OCI-LY3 (cell line): ENCODE data around the gene TRH.
"Not testable (repeated sequence)": the region's sequence is repeated elsewhere in the genome, so short reads cannot be mapped to it uniquely, and the experiment has no call there.

Experiments used
- H2AFZ ChIP-seq: fragments of 200-600, 300-600 bp; shearing (Covaris generic); 2 replicates; pipeline ENCODE4 v1.6.0; 2014; ENCODE audit warnings: antibody characterized with exemption, low read depth, low read length
- H3K27ac ChIP-seq: fragments of 200-600, 300-600 bp; sonication (generic); 2 replicates; pipeline ENCODE4 v1.5.1; 2014; ENCODE audit warnings: mild to moderate bottlenecking, low read length, moderate library complexity, mixed read lengths
- H3K27me3 ChIP-seq: fragments of 200-600, 300-600 bp; sonication (generic); 2 replicates; pipeline ENCODE4 v1.6.1; 2014; ENCODE audit warnings: low read depth, low read length, mixed read lengths
- H3K36me3 ChIP-seq: fragments of 200-600, 300-600 bp; sonication (generic); replicated peaks from 2 replicates; pipeline ENCODE3; 2014; ENCODE audit warnings: low read depth, low read length, mixed read lengths
- H3K4me1 ChIP-seq: fragments of 300-600, 200-600 bp; sonication (generic); 2 replicates; pipeline ENCODE4 v1.6.1; 2014; ENCODE audit warnings: low read length, mixed read lengths
- H3K4me2 ChIP-seq: fragments of 200-600, 300-600 bp; sonication (generic); 2 replicates; pipeline ENCODE4 v1.6.1; 2014; ENCODE audit warnings: low read length, mixed read lengths
- H3K4me3 ChIP-seq: fragments of 300-600, 200-600 bp; sonication (generic); 2 replicates; pipeline ENCODE4 v1.5.1; 2014; ENCODE audit warnings: antibody characterized with exemption, mild to moderate bottlenecking, low read length, moderate library complexity
- H3K79me2 ChIP-seq: fragments of 300-600, 200-600 bp; shearing (Covaris generic); 2 replicates; pipeline ENCODE4 v1.6.1; 2014; ENCODE audit warnings: mild to moderate bottlenecking, low read length, mixed read lengths
- H3K9ac ChIP-seq: fragments of 300-600, 200-600 bp; shearing (Covaris generic); 2 replicates; pipeline ENCODE4 v1.6.0; 2014; ENCODE audit warnings: mild to moderate bottlenecking, low read length, moderate library complexity
- H3K9me3 ChIP-seq: fragments of 200-600, 300-600 bp; shearing (Covaris generic); 2 replicates; pipeline ENCODE4 v1.6.1; 2014; ENCODE audit warnings: low read length, mixed read lengths; ENCODE audit not compliant: insufficient read depth
- H4K20me1 ChIP-seq: fragments of 200-600, 300-600 bp; sonication (generic); 2 replicates; pipeline ENCODE4 v1.6.1; 2016; ENCODE audit warnings: low read length, mixed read lengths; ENCODE audit not compliant: insufficient read depth
- EZH2phosphoT487 ChIP-seq: fragments of 200-600 bp; shearing (Covaris generic); IDR thresholded peaks from 2 replicates; pipeline ENCODE4 v1.6.1; 2018; ENCODE audit warnings: antibody characterized with exemption, mixed run types, low read depth
- TF ChIP-seq, protein P1 (sequence below): fragments of 200-600, 300-600 bp; sonication (generic); IDR thresholded peaks from 2 replicates; pipeline ENCODE4 v1.5.1; 2014; ENCODE audit warnings: antibody characterized with exemption, low read length, low read depth

TRH gene

DNA sequence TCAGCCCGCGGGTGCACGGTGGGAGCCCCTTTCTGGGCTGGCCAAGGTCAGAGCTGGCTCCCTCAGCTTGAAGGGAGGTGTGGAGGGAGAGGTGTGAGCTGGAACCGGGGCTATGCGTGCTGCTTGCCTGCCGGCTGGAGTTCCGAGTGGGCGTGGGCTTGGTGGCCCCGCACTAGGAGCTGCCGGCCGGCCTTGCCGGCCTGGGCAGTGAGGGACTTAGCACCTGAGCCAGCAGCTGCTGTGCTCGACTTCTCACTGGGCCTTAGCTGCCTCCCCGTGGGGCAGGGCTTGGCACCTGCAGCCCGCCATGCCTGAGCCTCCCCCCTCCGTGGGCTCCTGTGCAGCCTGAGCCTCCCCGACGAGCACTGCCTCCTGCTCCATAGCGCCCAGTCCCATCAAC lies 36.0 kb downstream of the TRH start:
- Histone ChIP-seq H3K79me2 (no peaks in the 10 kb centered on the region), H2AFZ (no peak overlapping the region), H3K9me3 (no peaks in the 10 kb centered on the region), H4K20me1 (no peaks in the 10 kb centered on the region), H3K27ac (no peak overlapping the region), H3K36me3 (no peaks in the 10 kb centered on the region), H3K4me2 (no peak overlapping the region), H3K4me1 (no peaks in the 10 kb centered on the region), H3K4me3 (no peak overlapping the region), H3K9ac (no peak overlapping the region), H3K27me3 (no peaks in the 10 kb centered on the region)
- TF ChIP-seq, protein P1, sequence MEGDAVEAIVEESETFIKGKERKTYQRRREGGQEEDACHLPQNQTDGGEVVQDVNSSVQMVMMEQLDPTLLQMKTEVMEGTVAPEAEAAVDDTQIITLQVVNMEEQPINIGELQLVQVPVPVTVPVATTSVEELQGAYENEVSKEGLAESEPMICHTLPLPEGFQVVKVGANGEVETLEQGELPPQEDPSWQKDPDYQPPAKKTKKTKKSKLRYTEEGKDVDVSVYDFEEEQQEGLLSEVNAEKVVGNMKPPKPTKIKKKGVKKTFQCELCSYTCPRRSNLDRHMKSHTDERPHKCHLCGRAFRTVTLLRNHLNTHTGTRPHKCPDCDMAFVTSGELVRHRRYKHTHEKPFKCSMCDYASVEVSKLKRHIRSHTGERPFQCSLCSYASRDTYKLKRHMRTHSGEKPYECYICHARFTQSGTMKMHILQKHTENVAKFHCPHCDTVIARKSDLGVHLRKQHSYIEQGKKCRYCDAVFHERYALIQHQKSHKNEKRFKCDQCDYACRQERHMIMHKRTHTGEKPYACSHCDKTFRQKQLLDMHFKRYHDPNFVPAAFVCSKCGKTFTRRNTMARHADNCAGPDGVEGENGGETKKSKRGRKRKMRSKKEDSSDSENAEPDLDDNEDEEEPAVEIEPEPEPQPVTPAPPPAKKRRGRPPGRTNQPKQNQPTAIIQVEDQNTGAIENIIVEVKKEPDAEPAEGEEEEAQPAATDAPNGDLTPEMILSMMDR, result no peak
- TF ChIP-seq EZH2phosphoT487, result no peak

DNA sequence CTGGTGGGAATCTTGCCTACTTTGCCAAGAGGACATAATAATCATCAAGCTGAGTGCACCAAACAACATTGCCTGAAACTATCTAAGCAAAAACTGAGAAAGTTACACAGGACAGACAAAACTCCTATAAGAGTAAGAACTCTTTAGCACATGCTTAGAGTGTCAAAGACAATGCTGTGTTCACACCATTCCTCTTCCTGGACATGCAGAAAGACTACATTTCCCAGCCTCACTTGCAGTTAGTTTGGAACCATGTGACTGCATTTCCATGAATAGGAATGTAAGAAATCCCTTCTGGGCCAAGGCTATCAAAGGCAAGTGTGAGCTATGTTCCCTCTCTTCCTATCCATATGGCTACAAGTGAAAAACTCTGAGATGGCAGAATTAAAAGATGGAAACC lies 37.6 kb downstream of the TRH start:
- H2AFZ ChIP-seq, H3K4me1 ChIP-seq, H3K79me2 ChIP-seq, H4K20me1 ChIP-seq, H3K27ac ChIP-seq, H3K9me3 ChIP-seq, H3K9ac ChIP-seq, H3K4me2 ChIP-seq, H3K36me3 ChIP-seq, H3K27me3 ChIP-seq, H3K4me3 ChIP-seq: not testable (repeated sequence)

DNA sequence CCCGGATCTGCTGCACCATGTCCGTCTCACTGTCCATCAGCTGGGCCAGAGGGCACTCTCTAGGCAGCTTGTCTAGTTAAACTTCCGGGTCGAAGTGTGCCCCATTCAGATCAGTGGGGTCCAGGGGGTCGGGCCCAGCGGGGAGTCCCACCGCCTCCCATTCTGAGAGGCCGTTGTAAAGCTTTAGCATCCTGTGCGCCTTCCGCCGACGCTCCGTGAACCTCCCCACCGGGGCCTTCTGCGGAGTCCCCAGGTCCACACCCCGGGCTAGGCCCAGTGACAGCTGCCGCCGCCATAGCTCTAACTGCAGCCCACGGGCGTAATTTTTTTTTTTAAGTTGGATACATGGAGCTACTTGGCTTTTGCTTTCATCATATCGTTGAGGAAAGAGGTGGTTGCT lies 38.7 kb downstream of the TRH start:
- not testable (repeated sequence) for H3K4me1 ChIP-seq, H3K27ac ChIP-seq, H3K27me3 ChIP-seq, H4K20me1 ChIP-seq, H2AFZ ChIP-seq, H3K4me2 ChIP-seq, H3K4me3 ChIP-seq, H3K9me3 ChIP-seq, H3K79me2 ChIP-seq, H3K36me3 ChIP-seq, H3K9ac ChIP-seq

DNA sequence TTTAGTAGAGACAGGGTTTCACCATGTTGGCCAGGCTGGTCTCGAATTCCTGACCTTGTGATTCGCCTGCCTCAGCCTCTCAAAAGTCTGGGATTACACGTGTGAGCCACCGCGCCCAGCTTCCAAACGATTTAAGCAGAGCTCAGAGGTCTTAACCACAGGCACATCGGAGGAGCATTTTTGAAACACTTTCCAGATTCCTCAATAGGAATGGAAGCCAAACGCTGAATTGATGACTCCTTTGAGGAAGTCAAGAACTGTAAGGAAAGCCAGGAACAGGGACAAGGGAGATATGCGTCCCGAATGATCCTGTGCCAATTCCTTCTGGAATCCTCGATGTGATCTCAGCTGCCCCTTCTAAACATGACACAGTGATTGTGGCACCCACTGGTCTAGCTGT lies 40.0 kb downstream of the TRH start:
- H3K27me3 ChIP-seq, result no peaks in the 10 kb centered on the region

DNA sequence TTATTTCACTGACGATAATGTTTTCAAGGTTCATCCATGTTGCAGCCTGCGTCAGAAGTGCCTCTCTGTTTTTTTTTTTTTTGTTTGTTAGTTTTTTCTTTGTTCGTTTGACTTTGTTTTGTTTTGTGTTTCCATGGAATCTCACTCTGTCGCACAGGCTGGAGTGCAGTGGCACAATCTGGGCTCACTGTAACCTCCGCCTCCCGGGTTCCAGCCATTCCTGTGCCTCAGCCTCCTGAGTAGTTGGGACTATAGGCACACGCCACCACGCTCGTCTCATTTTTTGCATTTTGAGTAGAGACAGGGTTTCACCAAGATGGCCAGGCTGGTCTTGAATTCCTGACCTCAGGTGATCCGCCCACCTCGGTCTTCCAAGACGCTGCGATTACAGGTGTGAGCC lies 43.1 kb downstream of the TRH start:
- not testable (repeated sequence) for H3K9me3 ChIP-seq, H3K9ac ChIP-seq, H3K4me1 ChIP-seq

More for the DNA sequence above, 40.0 kb downstream of the TRH start:
- Histone ChIP-seq H3K4me2 (no peak overlapping the region), H3K4me1 (no peaks in the 10 kb centered on the region), H3K9me3 (no peaks in the 10 kb centered on the region), H4K20me1 (no peaks in the 10 kb centered on the region), H2AFZ (no peak overlapping the region), H3K4me3 (no peak overlapping the region), H3K79me2 (no peaks in the 10 kb centered on the region), H3K36me3 (no peaks in the 10 kb centered on the region), H3K27ac (no peak overlapping the region), H3K9ac (no peak overlapping the region)
- TF ChIP-seq, protein P1, result no peak
- no peak for TF ChIP-seq EZH2phosphoT487

More for the DNA sequence above, 43.1 kb downstream of the TRH start:
- H3K79me2 ChIP-seq, H3K27ac ChIP-seq, H3K36me3 ChIP-seq, H3K4me3 ChIP-seq, H2AFZ ChIP-seq, H4K20me1 ChIP-seq, H3K4me2 ChIP-seq, H3K27me3 ChIP-seq: not testable (repeated sequence)
